ENCODE measurements around the gene CIB4. TPM values are rescaled to one million over a fixed set of nuclear protein-coding genes. Genes with fewer than 3 reads are reported as not detected.

CIB4 gene
- total RNA-seq, 1 experiment from 2014 or later, result not detected

GRCh38 chr2:26648516-26648915 lies 7.3 kb upstream of the CIB4 start:
- H3K36me3 ChIP-seq (ENCODE audit: insufficient read depth, low read length, poor library complexity, severe bottlenecking), result no peaks in the 10 kb centered on the region
- BruUV-seq (replicated peaks), result no TSS peak
- no peak for TF ChIP-seq EZH2 (IDR thresholded peaks at IDR 0.05; ENCODE audit: borderline replicate concordance, low read depth, low read length, poor library complexity, severe bottlenecking)
- no peak for TF ChIP-seq CTCF (conservative IDR thresholded peaks at IDR 0.05; ENCODE audit: low read depth, low read length)
- no peak overlapping the region for H3K4me3 ChIP-seq (ENCODE audit: low read depth, low read length, poor library complexity, severe bottlenecking)
- no peaks in the 10 kb centered on the region for H3K27me3 ChIP-seq (replicated peaks; ENCODE audit: insufficient read depth, low read depth, low read length, poor library complexity)
- intact Hi-C loops (cut with micrococcal nuclease; ENCODE audit: unreplicated experiment), result no loop called here
- peaks cover 16% of the 10 kb centered on the region for H3K4me1 ChIP-seq (ENCODE audit: insufficient read depth, low read length, poor library complexity, severe bottlenecking)
- H3K9me3 ChIP-seq (ENCODE audit: low read depth, low read length, poor library complexity, severe bottlenecking), result no peaks in the 10 kb centered on the region
- H3K27ac ChIP-seq (ENCODE audit: low read depth, low read length, poor library complexity, severe bottlenecking), result no peak overlapping the region
- DNase-seq (ENCODE audit: low spot score), result no peak
- ChIA-PET CTCF (no interaction called here), POLR2A (ENCODE audit: low non-redundant PET) (no interaction called here)

- no peaks in the 10 kb centered on the region for H3K27me3 ChIP-seq (replicated peaks; ENCODE audit: insufficient read depth, low read depth, low read length, poor library complexity)
- H3K27ac ChIP-seq (ENCODE audit: low read depth, low read length, poor library complexity, severe bottlenecking), result no peak overlapping the region
- ChIA-PET CTCF (no interaction called here), POLR2A (ENCODE audit: low non-redundant PET) (no interaction called here)
- no peak overlapping the region for H3K4me3 ChIP-seq (ENCODE audit: low read depth, low read length, poor library complexity, severe bottlenecking)
- no peak for TF ChIP-seq CTCF (conservative IDR thresholded peaks at IDR 0.05; ENCODE audit: low read depth, low read length)
- no peak for TF ChIP-seq EZH2 (IDR thresholded peaks at IDR 0.05; ENCODE audit: borderline replicate concordance, low read depth, low read length, poor library complexity, severe bottlenecking)
- DNase-seq (ENCODE audit: low spot score), result no peak
- no TSS peak for BruUV-seq (replicated peaks)
- peaks cover 16% of the 10 kb centered on the region for H3K4me1 ChIP-seq (ENCODE audit: insufficient read depth, low read length, poor library complexity, severe bottlenecking)
- H3K36me3 ChIP-seq (ENCODE audit: insufficient read depth, low read length, poor library complexity, severe bottlenecking), result no peaks in the 10 kb centered on the region
- intact Hi-C loops (cut with micrococcal nuclease; ENCODE audit: unreplicated experiment), result no loop called here
- no peaks in the 10 kb centered on the region for H3K9me3 ChIP-seq (ENCODE audit: low read depth, low read length, poor library complexity, severe bottlenecking)
Measured at GRCh38 chr2:26647981-26648380, 6.8 kb upstream of the CIB4 start.

GRCh38 chr2:26646986-26647672 lies 6.0 kb upstream of the CIB4 start:
- CTCF ChIA-PET, result no interaction called here
- TF ChIP-seq EZH2 (IDR thresholded peaks at IDR 0.05; ENCODE audit: borderline replicate concordance, low read depth, low read length, poor library complexity, severe bottlenecking) (no peak), CTCF (conservative IDR thresholded peaks at IDR 0.05; ENCODE audit: low read depth, low read length) (no peak)
- H3K27ac ChIP-seq (ENCODE audit: low read depth, low read length, poor library complexity, severe bottlenecking), result no peak overlapping the region

More at GRCh38 chr2:26646986-26647672, 6.0 kb upstream of the CIB4 start:
- intact Hi-C loops (cut with micrococcal nuclease; ENCODE audit: unreplicated experiment), result no loop called here
- H3K36me3 ChIP-seq (ENCODE audit: insufficient read depth, low read length, poor library complexity, severe bottlenecking), result no peaks in the 10 kb centered on the region
- DNase-seq (ENCODE audit: low spot score), result no peak
- no peaks in the 10 kb centered on the region for H3K9me3 ChIP-seq (ENCODE audit: low read depth, low read length, poor library complexity, severe bottlenecking)
- H3K4me3 ChIP-seq (ENCODE audit: low read depth, low read length, poor library complexity, severe bottlenecking), result no peak overlapping the region
- no peaks in the 10 kb centered on the region for H3K27me3 ChIP-seq (replicated peaks; ENCODE audit: insufficient read depth, low read depth, low read length, poor library complexity)
- no TSS peak for BruUV-seq (replicated peaks)
- peaks cover 10% of the 10 kb centered on the region for H3K4me1 ChIP-seq (ENCODE audit: insufficient read depth, low read length, poor library complexity, severe bottlenecking)
- POLR2A ChIA-PET (ENCODE audit: low non-redundant PET), result no interaction called here
